HepG2 (cell line): ENCODE results near the gene TOLLIP. TPM values are rescaled to one million over a fixed set of nuclear protein-coding genes. Genes with fewer than 3 reads are reported as not detected.

Experiments
- AGO2 ChIP-seq: fragments of 200-400 bp; formaldehyde crosslinking; optimal IDR thresholded peaks from 2 replicates; pipeline ENCODE3; 2017; ENCODE audit warnings: mild to moderate bottlenecking, low read depth, low read length, moderate library complexity
- CC2D1A ChIP-seq: sonication (generic); formaldehyde crosslinking; IDR thresholded peaks from 2 replicates; pipeline ENCODE4 v1.8.1; 2023; ENCODE audit warnings: mild to moderate bottlenecking, missing genetic modification reagents
- DPF2 ChIP-seq: sonication (generic); formaldehyde crosslinking; IDR thresholded peaks from 2 replicates; pipeline ENCODE4 v1.4.0; 2020; ENCODE audit warnings: mild to moderate bottlenecking, low read depth, missing genetic modification reagents, borderline replicate concordance
- EHMT2 ChIP-seq: fragments of 200-600 bp; sonication (generic); IDR thresholded peaks from 2 replicates; pipeline ENCODE4 v1.7.0; 2017; ENCODE audit warnings: antibody characterized with exemption, low read depth, low read length, borderline replicate concordance
- HNF4A ChIP-seq: sonication (generic); formaldehyde crosslinking; IDR thresholded peaks from 2 replicates; pipeline ENCODE4 v1.4.0; 2020; ENCODE audit warnings: missing genetic modification reagents
- MYC ChIP-seq: sonication (generic); formaldehyde crosslinking; IDR thresholded peaks from 2 replicates; pipeline ENCODE4 v1.9.0; 2021; ENCODE audit warnings: missing genetic modification reagents, borderline replicate concordance
- RBM22 ChIP-seq: fragments of 200-400 bp; formaldehyde crosslinking; optimal IDR thresholded peaks from 2 replicates; pipeline ENCODE3; 2017; ENCODE audit warnings: mild to moderate bottlenecking, low read length, moderate library complexity
- SRSF9 ChIP-seq: fragments of 200-400 bp; formaldehyde crosslinking; IDR thresholded peaks from 2 replicates; pipeline ENCODE4 v1.6.1; 2018; ENCODE audit warnings: borderline replicate concordance, mild to moderate bottlenecking, low read depth, low read length; ENCODE audit not compliant: insufficient read depth, poor library complexity, severe bottlenecking
- ZBTB21 ChIP-seq: sonication (generic); formaldehyde crosslinking; IDR thresholded peaks from 2 replicates; pipeline ENCODE4 v1.4.0; 2020; ENCODE audit warnings: missing genetic modification reagents
- ZFP36 ChIP-seq: fragments of 150-350 bp; IDR thresholded peaks from 2 replicates; pipeline ENCODE4 v1.6.1; 2018; ENCODE audit warnings: borderline replicate concordance, low read length, low read depth; ENCODE audit not compliant: partially characterized antibody
- ZNF10 ChIP-seq: sonication (generic); formaldehyde crosslinking; IDR thresholded peaks from 2 replicates; pipeline ENCODE4 v1.4.0; 2020; ENCODE audit warnings: mild to moderate bottlenecking, low read depth, missing genetic modification reagents, borderline replicate concordance
- ZNF354B ChIP-seq: sonication (generic); formaldehyde crosslinking; IDR thresholded peaks from 2 replicates; pipeline ENCODE4 v1.8.0; 2022; ENCODE audit warnings: mild to moderate bottlenecking, missing genetic modification reagents
- ZNF670 ChIP-seq: sonication (generic); formaldehyde crosslinking; IDR thresholded peaks from 2 replicates; pipeline ENCODE4 v1.8.0; 2022; ENCODE audit warnings: mild to moderate bottlenecking, missing genetic modification reagents, borderline replicate concordance
- ZNF724P ChIP-seq: sonication (generic); formaldehyde crosslinking; IDR thresholded peaks from 2 replicates; pipeline ENCODE4 v1.8.0; 2022; ENCODE audit warnings: missing genetic modification reagents, borderline replicate concordance
- ZZZ3 ChIP-seq: sonication (generic); formaldehyde crosslinking; IDR thresholded peaks from 2 replicates; pipeline ENCODE4 v1.4.0; 2020; ENCODE audit warnings: missing genetic modification reagents, mild to moderate bottlenecking, borderline replicate concordance
- polyA plus RNA-seq, 8 experiments: library from polyadenylated mRNA; depleted of rRNA in 3 of 8; stranded (reverse) in 7 of 8; unstranded in 1 of 8; fragments of >200 nt; fragmentation: Illumina TruSeq in 4 of 8; extraction: Trizol in 4 of 8; gene quantifications; 2 replicates each; pipeline versions ENCODE4 v1.2.1 to v1.2.3, GENCODE V29; 2011 to 2016; ENCODE audit warnings: low read depth in 4 of 8, missing spikeins in 1 of 8, mixed read lengths in 1 of 8; ENCODE audit not compliant: insufficient read depth in 1 of 8
- total RNA-seq, 5 experiments: library from RNA; depleted of rRNA; stranded (reverse); fragments of >200 nt; fragmentation: Illumina TruSeq; extraction: Trizol; gene quantifications; 2 replicates each; pipeline ENCODE4 v1.2.3, GENCODE V29; 2016; ENCODE audit warnings: low read depth in 1 of 5
- TF ChIP-seq, protein P1 (sequence below), 2 experiments: fragments of 450-650 bp in 1 of 2; sonication (generic) in 1 of 2; formaldehyde crosslinking in 1 of 2; IDR thresholded peaks; 2 replicates each; pipeline versions ENCODE4 v1.6.1 to v1.8.0; 2016 to 2022; ENCODE audit warnings: antibody characterized with exemption in 1 of 2, mild to moderate bottlenecking in 1 of 2, missing genetic modification reagents in 1 of 2
- TF ChIP-seq, protein P2 (sequence below): IDR thresholded peaks from 2 replicates; pipeline ENCODE4 v1.6.1; 2016; ENCODE audit warnings: mild to moderate bottlenecking

The TOLLIP gene
- total and polyA plus RNA-seq, 2 of the 13 experiments (the other 11 are each of a cell fraction or from before 2014, with no cell fraction given), result 25.9 to 47.5 TPM

DNA sequence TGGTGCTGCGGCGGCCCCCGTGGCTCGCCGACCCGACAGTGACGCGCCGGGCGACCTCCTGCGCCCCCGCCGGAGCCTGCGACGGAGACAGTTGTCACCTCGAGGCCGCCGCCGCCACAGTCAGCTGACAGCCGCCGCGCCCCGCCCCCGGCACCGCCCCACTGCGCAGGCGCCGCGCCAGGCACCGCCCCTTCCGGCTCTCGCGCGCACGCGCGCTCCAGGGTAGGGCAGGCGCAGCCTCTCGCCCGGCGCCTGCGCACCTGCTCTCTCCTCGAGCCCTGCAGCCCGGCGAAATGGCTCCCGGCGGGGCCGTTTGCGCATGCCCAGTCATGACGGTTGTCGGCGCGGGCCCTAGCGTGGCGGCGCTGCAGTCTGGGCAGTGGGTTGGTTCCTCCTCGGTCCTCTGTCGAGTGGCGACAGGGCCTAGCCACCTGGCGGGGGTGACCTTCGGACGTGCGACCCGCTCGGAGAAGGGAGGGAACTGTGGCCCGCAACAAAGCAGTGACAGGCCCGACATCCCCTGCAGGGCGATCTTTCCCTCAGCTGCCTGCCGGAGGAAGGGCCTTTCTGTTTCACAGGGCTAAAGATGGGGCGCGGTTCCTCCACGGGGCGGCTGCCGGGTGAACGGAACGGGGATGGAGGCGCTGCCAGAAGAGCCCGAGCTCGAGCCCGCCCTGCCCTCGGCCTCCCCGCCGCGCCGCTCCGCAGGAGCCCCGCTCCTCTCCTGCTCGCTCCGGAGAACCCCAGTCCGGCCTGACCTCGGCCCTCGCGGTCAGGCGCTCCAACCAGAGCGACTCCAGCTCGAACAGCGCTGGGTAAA, at the start of gene TOLLIP (continued):
- TF ChIP-seq, protein P1, sequence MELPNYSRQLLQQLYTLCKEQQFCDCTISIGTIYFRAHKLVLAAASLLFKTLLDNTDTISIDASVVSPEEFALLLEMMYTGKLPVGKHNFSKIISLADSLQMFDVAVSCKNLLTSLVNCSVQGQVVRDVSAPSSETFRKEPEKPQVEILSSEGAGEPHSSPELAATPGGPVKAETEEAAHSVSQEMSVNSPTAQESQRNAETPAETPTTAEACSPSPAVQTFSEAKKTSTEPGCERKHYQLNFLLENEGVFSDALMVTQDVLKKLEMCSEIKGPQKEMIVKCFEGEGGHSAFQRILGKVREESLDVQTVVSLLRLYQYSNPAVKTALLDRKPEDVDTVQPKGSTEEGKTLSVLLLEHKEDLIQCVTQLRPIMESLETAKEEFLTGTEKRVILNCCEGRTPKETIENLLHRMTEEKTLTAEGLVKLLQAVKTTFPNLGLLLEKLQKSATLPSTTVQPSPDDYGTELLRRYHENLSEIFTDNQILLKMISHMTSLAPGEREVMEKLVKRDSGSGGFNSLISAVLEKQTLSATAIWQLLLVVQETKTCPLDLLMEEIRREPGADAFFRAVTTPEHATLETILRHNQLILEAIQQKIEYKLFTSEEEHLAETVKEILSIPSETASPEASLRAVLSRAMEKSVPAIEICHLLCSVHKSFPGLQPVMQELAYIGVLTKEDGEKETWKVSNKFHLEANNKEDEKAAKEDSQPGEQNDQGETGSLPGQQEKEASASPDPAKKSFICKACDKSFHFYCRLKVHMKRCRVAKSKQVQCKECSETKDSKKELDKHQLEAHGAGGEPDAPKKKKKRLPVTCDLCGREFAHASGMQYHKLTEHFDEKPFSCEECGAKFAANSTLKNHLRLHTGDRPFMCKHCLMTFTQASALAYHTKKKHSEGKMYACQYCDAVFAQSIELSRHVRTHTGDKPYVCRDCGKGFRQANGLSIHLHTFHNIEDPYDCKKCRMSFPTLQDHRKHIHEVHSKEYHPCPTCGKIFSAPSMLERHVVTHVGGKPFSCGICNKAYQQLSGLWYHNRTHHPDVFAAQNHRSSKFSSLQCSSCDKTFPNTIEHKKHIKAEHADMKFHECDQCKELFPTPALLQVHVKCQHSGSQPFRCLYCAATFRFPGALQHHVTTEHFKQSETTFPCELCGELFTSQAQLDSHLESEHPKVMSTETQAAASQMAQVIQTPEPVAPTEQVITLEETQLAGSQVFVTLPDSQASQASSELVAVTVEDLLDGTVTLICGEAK (IDR thresholded peaks at IDR 0.05), result no peak
- TF ChIP-seq, protein P1 (CRISPR knock-in tag; IDR thresholded peaks at IDR 0.05), result peak; percentile 91
- TF ChIP-seq ZNF670 (CRISPR knock-in tag), result peak; percentile 45; the same call in 1 of the 2 replicates
- TF ChIP-seq ZNF10, result no peak
- no peak for TF ChIP-seq ZBTB21 (CRISPR knock-in tag)
- TF ChIP-seq AGO2, result peak; percentile 60
- TF ChIP-seq MYC (CRISPR knock-in tag), result peak; percentile 59; the same call in 1 of the 2 replicates
- peak; percentile 54 for TF ChIP-seq ZNF724P (CRISPR knock-in tag)
- TF ChIP-seq, protein P2, sequence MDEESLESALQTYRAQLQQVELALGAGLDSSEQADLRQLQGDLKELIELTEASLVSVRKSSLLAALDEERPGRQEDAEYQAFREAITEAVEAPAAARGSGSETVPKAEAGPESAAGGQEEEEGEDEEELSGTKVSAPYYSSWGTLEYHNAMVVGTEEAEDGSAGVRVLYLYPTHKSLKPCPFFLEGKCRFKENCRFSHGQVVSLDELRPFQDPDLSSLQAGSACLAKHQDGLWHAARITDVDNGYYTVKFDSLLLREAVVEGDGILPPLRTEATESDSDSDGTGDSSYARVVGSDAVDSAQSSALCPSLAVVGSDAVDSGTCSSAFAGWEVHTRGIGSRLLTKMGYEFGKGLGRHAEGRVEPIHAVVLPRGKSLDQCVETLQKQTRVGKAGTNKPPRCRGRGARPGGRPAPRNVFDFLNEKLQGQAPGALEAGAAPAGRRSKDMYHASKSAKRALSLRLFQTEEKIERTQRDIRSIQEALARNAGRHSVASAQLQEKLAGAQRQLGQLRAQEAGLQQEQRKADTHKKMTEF (CRISPR knock-in tag), result peak; percentile 79; the same call in 1 of the 2 replicates
- no peak for TF ChIP-seq CC2D1A (CRISPR knock-in tag)
- no peak for TF ChIP-seq SRSF9
- TF ChIP-seq ZNF354B, result no peak
- peak; percentile 86; the same call in 1 of the 2 replicates for TF ChIP-seq ZZZ3 (CRISPR knock-in tag)
- no peak for TF ChIP-seq DPF2 (CRISPR knock-in tag)
- no peak for TF ChIP-seq ZFP36
- peak; percentile 51; the same call in 1 of the 2 replicates for TF ChIP-seq HNF4A
- TF ChIP-seq RBM22, result no peak
- TF ChIP-seq EHMT2, result no peak
